WTC11 (cell line): ENCODE results near the gene ERC2. TPM values are rescaled to one million over a fixed set of nuclear protein-coding genes. Genes with fewer than 3 reads are reported as not detected.
A peak's percentile ranks its signal among the peaks of the same experiment; 100 is the strongest.

Source experiments
- ATAC-seq: fragments of 200-7000 bp; cut with Tn5 transposase; 2 replicates; pipeline ENCODE4 v1.10.0; 2021; ENCODE audit warnings: mild to moderate bottlenecking, moderate library complexity
- CTCF ChIA-PET: fragments of 300-600 bp; sonication (Branson Sonifier 250); formaldehyde crosslinking; loops from one replicate; lab custom pipeline; 2021; ENCODE audit warnings: antibody characterized with exemption; lab: Charles Lee
- POLR2A ChIA-PET: fragments of 350-600 bp; sonication (Branson Sonifier 250); formaldehyde crosslinking; loops from one replicate; lab custom pipeline; 2021; ENCODE audit warnings: antibody characterized with exemption; lab: Charles Lee
- DNase-seq: peaks from one replicate; pipeline ENCODE4 v3.0.0; 2021; ENCODE audit warnings: low spot score
- H3K27ac Mint-ChIP-seq: 2 replicates; pipeline ENCODE4 v1.8.0; 2021; ENCODE audit warnings: mixed read lengths
- H3K27me3 Mint-ChIP-seq: 2 replicates; pipeline ENCODE4 v1.8.0; 2021; ENCODE audit warnings: low read depth, mild to moderate bottlenecking, moderate library complexity, mixed read lengths
- H3K36me3 Mint-ChIP-seq: 2 replicates; pipeline ENCODE4 v1.8.0; 2021; ENCODE audit warnings: mixed read lengths
- H3K4me1 Mint-ChIP-seq: 2 replicates; pipeline ENCODE4 v1.8.0; 2022; ENCODE audit warnings: mixed read lengths
- H3K4me3 Mint-ChIP-seq: 2 replicates; pipeline ENCODE4 v1.8.0; 2021; ENCODE audit warnings: mild to moderate bottlenecking, moderate library complexity, mixed read lengths
- H3K9me3 Mint-ChIP-seq: 2 replicates; pipeline ENCODE4 v1.8.0; 2021; ENCODE audit warnings: mixed read lengths
- AFF4 ChIP-seq: sonication (generic); formaldehyde crosslinking; IDR thresholded peaks from 2 replicates; pipeline ENCODE4 v1.8.1; 2023; ENCODE audit warnings: mild to moderate bottlenecking, missing genetic modification reagents, borderline replicate concordance
- ESRRA ChIP-seq: sonication (generic); formaldehyde crosslinking; IDR thresholded peaks from 2 replicates; pipeline ENCODE4 v1.8.1; 2022; ENCODE audit warnings: mild to moderate bottlenecking, missing genetic modification reagents, borderline replicate concordance
- FOXJ3 ChIP-seq: sonication (generic); formaldehyde crosslinking; IDR thresholded peaks from 2 replicates; pipeline ENCODE4 v1.9.0; 2021; ENCODE audit warnings: missing genetic modification reagents, mild to moderate bottlenecking, borderline replicate concordance
- NR1H2 ChIP-seq: sonication (generic); formaldehyde crosslinking; IDR thresholded peaks from 2 replicates; pipeline ENCODE4 v1.9.0; 2021; ENCODE audit warnings: mild to moderate bottlenecking, moderate library complexity, missing genetic modification reagents
- NR2C2 ChIP-seq: sonication (generic); formaldehyde crosslinking; IDR thresholded peaks from 2 replicates; pipeline ENCODE4 v1.8.0; 2022; ENCODE audit warnings: mild to moderate bottlenecking, missing genetic modification reagents
- OVOL2 ChIP-seq: fragments of 250-450 bp; sonication (Bioruptor Pico); IDR thresholded peaks from 2 replicates; pipeline ENCODE4 v1.9.0; 2021; ENCODE audit warnings: mild to moderate bottlenecking, borderline replicate concordance
- SMAD4 ChIP-seq: sonication (generic); formaldehyde crosslinking; IDR thresholded peaks from 2 replicates; pipeline ENCODE4 v1.8.0; 2022; ENCODE audit warnings: mild to moderate bottlenecking, missing genetic modification reagents
- SOX15 ChIP-seq: fragments of 250-450 bp; sonication (Bioruptor Pico); IDR thresholded peaks from 2 replicates; pipeline ENCODE4 v1.9.0; 2021; ENCODE audit warnings: mild to moderate bottlenecking
- TEAD1 ChIP-seq: sonication (generic); formaldehyde crosslinking; IDR thresholded peaks from 2 replicates; pipeline ENCODE4 v1.8.0; 2022; ENCODE audit warnings: mild to moderate bottlenecking, missing genetic modification reagents
- ZNF317 ChIP-seq: sonication (generic); formaldehyde crosslinking; IDR thresholded peaks from 2 replicates; pipeline ENCODE4 v1.8.1; 2023; ENCODE audit warnings: low read depth, mild to moderate bottlenecking, moderate library complexity, missing genetic modification reagents, borderline replicate concordance
- ZNF671 ChIP-seq: fragments of 250-450 bp; sonication (Bioruptor Pico); IDR thresholded peaks from 2 replicates; pipeline ENCODE4 v1.8.0; 2021; ENCODE audit warnings: mild to moderate bottlenecking
- ZSCAN18 ChIP-seq: fragments of 250-450 bp; sonication (Bioruptor Pico); IDR thresholded peaks from 2 replicates; pipeline ENCODE4 v2.1.2; 2022; ENCODE audit warnings: mild to moderate bottlenecking, moderate library complexity
- total RNA-seq: library from RNA; stranded (reverse); gene quantifications from 3 replicates; pipeline ENCODE4 v1.2.3, GENCODE V29; 2021

The ERC2 gene
- total RNA-seq, 1 experiment from 2014 or later, result 23.5 TPM

GRCh38 chr3:55818485-55818884 lies 649.8 kb downstream of the ERC2 start (continued):
- TF ChIP-seq NR2C2, result no peak

GRCh38 chr3:55816794-55817576 lies 651.3 kb downstream of the ERC2 start:
- DNase-seq (no peak), ATAC-seq (peak; percentile 30; the same call in 1 of the 2 replicates)
- ChIA-PET POLR2A (no interaction called here), CTCF (no interaction called here)
- H3K4me3 Mint-ChIP-seq, result no peak overlapping the region
- H3K27me3 Mint-ChIP-seq, result no peaks in the 10 kb centered on the region
- H3K27ac Mint-ChIP-seq, result no peak overlapping the region
- TF ChIP-seq FOXJ3 (CRISPR knock-in tag) (no peak), TEAD1 (CRISPR knock-in tag) (no peak), AFF4 (CRISPR knock-in tag) (no peak), SOX15 (CRISPR knock-in tag) (no peak), ESRRA (CRISPR knock-in tag) (no peak)
- no peaks in the 10 kb centered on the region for H3K36me3 Mint-ChIP-seq
- H3K4me1 Mint-ChIP-seq, result peaks cover 5% of the 10 kb centered on the region; the same call in 1 of the 2 replicates
- no peaks in the 10 kb centered on the region for H3K9me3 Mint-ChIP-seq

DNA sequence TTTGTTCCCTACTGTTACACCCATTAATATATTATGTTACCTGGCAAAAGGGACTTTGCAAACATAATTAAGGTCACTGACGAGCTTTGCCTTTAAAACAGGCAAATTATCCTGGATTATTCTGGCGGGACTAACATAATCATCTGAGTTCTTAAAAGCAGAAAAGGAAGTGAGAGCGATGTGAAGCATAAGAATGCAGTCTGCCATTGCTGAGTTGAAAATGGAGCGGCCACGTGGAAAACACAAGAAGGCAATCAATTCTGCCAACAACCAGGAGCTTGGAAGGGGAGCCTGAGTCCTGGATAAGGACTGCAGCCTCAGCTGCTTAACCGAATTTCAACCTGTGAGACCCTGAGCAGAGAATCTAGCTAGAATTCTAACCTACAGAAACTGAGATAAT lies 653.0 kb downstream of the ERC2 start:
- H3K27me3 Mint-ChIP-seq, result no peaks in the 10 kb centered on the region
- DNase-seq, result no peak
- no peaks in the 10 kb centered on the region for H3K9me3 Mint-ChIP-seq
- POLR2A ChIA-PET, result no interaction called here
- CTCF ChIA-PET, result no interaction called here
- no peak for TF ChIP-seq SMAD4 (CRISPR knock-in tag)
- TF ChIP-seq NR1H2, result no peak
- TF ChIP-seq ZNF317 (CRISPR knock-in tag), result no peak
- no peak for TF ChIP-seq ZSCAN18
- H3K27ac Mint-ChIP-seq, result no peak overlapping the region
- no peak for ATAC-seq
- H3K4me1 Mint-ChIP-seq, result peaks cover 5% of the 10 kb centered on the region; the same call in 1 of the 2 replicates
- no peak overlapping the region for H3K4me3 Mint-ChIP-seq
- H3K36me3 Mint-ChIP-seq, result no peaks in the 10 kb centered on the region

DNA sequence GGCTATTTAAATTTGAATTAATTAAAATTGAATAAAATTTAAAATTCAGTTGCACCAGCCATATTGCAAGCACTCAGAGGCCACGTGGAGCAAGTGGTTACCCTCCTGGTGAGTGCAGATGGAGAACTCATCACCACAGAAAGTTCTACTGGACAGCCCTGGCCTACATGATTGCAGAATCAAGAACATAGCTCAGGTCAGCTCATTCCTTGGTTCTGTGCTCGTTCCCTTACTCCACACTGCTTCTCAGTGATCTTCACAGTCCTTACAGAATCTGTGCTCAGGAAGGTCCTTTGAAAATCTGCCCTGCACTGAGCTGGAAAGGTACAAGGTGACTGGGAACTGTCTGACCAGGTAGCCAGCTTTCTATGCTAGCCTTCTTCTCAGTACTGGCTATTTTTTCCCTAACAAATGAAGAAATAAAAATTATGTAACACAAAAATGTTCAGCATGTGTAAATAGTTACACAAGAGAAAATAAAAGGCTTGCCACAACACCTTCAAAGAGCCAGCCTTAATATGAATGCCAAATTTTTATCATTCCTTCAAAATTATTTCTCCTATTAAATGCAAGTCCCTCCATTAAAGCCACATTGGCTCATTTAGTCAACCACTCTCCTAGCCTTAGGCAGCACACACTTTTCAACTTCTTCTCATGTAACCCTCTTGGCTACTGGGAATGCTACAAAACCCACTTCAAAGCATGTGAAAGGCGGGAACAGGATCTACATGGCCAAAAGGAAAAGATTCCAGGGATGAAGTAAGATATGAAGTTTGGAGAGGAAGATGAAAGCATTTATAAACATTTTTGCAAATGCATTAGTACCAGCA lies 654.8 kb downstream of the ERC2 start:
- DNase-seq (no peak), ATAC-seq (no peak)
- Mint-ChIP-seq H3K4me3 (no peak overlapping the region), H3K36me3 (no peaks in the 10 kb centered on the region), H3K9me3 (no peaks in the 10 kb centered on the region), H3K4me1 (peaks cover 5% of the 10 kb centered on the region; the same call in 1 of the 2 replicates), H3K27ac (no peak overlapping the region), H3K27me3 (no peaks in the 10 kb centered on the region)
- POLR2A ChIA-PET, result no interaction called here
- no peak for TF ChIP-seq ZNF671 (CRISPR knock-in tag)
- TF ChIP-seq OVOL2 (CRISPR knock-in tag), result no peak
- no peak for TF ChIP-seq SOX15 (CRISPR knock-in tag)
- CTCF ChIA-PET, result interaction anchor here (1.0 kb wide), 1 partner anchor 59 kb away, joined by 3 read pairs; no protein-coding TSS in a partner anchor
